NCI-H2171 treated with DMSO at 0.1 percent for 48 hours (cell line): ENCODE data around the gene LNPEP.

Source experiments
- DNase-seq: peaks from one replicate; lab custom pipeline; 2025; lab: John Stamatoyannopoulos, UW

LNPEP gene

DNA sequence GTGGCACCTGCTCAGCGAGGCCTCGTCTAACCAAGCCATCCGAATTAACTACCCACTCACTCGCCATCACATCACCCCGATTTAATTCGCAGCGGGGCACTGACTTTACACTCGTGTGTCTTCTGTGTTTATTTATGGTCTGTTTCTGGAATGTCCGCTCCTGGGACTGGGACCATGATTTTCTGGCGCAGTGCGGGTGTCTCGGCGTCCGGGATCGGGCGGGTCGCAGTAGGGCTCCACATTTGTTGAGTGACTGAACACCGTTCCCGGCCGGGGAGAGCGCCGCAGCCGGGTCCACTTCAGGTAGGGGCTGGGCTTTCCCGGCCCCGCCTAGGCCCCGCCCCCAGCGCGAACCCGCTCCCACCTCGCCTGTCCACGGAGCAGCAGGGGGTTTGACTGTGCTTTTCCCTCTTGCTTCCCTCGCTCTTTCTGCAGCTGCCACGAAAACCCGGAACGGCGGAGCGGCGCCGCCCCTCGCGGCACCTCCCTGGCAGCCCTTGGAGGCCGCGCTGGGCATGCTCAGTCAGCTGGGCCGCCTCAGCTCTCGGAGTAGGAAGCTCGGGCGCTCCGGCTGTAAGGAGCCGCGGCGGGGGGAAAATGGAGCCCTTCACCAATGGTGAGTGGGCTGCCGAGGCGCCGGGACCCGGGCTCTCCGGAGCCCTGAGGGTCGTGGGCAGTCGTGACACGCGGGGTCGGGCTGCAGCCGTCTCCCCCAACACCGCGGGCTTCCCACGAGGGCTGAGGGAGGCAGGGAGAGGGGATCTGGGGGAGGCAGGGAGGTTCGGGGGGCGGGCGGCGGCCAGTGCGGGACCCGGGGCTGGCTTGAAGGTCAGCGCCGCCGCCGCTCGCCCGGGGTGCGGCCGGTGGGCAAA is at the start of gene LNPEP:
Gene LNPEP (plus strand): TSS at position 522 of the 872 bp plus-strand sequence. CDS start 76 bp downstream, at position 598.
- DNase-seq, result peak; percentile 90

DNA sequence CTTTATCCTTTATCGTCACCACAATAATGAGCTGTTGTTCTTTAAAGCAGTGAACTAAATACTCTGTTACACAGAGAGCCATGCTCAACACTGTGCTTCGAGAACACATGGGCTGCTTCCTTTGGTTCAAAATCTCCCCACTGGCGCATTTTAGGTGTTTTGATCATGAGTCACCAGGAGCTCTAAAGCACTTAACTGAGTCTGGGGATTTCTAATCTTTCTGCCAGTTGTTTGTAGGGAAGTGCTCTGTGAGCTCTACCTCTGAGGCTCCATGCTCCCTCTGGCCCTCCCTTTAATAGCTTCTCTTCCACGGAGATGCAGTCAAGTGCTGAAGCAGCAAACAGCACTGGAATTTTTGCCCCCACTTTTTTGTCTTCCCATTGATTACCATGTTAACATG is 42.5 kb upstream of the LNPEP start:
- DNase-seq, result no peak

DNA sequence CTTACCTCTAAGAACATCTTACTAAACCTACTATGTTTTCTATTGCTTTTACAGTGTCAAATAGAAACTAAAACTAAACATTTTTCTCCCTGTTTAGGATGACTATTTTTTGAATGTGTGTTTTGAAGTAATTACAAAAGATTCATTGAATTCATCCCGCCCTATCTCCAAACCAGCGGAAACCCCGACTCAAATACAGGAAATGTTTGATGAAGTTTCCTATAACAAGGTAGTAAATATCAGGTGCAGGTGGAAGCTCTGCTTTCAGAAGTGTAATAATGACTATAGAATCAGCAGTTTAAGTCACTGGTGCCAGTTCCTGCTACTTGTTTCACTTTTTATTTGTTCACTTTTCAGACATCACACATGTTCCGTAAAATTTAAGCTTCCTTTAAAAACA is 39.6 kb upstream of the LNPEP start:
- no peak for DNase-seq

DNA sequence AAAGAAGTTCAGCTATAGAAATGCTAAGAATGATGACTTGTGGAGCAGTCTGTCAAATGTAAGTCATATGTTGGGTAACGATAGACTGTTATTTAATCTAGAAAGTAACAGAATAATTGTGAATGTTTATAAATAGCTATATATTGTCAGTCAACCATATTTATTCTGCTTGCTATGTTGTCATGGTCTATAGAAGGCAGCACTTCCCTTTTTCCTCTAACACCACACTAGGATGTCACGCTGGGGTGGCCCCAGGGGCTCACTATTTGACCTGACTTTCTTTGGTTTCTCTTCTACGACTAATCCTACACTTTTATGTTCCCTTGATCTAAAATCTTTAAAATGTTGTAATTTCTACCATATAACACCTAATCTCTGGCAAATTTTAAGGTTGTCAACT is 39.1 kb upstream of the LNPEP start:
- DNase-seq, result no peak

DNA sequence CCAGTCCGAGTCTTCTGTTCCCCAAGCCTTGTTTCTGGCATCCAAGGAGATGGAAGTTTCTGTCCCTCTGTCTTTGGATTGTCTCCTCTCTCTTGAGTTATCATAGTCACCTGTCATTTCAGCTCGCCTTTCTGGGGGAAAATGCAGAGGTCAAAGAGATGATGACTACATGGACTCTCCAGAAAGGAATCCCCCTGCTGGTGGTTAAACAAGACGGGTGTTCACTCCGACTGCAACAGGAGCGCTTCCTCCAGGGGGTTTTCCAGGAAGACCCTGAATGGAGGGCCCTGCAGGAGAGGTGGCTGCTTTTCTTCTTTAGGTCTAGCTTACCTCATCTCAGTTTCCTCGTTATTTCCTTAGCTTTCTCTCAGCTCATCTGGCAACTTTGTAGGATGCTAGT is 34.5 kb upstream of the LNPEP start:
- no peak for DNase-seq

DNA sequence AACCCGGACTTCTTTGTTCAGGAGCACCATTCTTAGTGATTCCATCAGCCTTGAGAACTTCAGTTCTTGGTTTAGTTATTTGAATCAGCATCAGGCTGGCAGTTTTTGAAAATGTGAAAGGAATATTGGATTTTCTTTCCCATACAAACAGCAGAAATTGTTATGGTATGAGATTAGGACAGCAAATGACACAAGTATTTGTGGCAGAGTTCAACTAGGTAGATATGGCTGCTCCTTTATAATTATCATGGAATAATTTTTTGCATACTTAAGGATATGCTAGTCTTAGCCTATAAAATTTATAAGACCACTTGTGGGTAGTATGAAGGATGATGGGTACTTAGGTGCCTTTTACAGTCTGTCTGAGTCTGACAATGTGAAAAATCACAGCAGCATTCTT is 34.0 kb upstream of the LNPEP start:
- no peak for DNase-seq

DNA sequence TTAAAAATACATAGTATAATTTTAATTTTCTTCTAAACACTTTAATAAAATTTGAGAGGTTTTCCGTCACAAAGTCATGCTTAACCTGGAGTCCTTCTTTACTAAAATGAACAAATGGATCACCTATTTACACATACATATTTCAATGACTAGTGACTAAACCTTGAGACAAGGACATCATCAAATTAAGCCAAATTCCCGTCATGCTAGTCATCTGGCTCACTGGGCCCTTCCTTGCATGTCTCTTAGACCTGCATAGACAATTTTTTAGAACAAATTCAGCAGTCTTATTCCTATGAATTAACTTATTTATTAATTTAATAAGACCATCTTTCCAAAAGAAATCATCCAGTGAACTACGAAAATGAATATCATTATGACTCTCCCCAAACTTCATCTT is 33.0 kb upstream of the LNPEP start:
- DNase-seq, result no peak

DNA sequence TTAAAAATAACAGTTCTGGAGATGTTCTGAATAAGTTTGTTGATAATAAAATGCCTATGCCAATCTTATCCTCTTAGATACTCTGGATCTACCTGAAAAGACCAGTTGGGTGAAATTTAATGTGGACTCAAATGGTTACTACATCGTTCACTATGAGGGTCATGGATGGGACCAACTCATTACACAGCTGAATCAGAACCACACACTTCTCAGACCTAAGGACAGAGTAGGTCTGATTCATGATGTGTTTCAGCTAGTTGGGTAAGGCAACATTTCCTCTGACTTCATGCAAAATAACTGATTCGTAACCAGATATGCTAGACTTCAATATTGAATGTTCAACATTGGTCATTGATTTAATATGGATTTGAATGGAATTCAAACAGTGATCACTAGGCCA is 32.6 kb upstream of the LNPEP start:
- no peak for DNase-seq

DNA sequence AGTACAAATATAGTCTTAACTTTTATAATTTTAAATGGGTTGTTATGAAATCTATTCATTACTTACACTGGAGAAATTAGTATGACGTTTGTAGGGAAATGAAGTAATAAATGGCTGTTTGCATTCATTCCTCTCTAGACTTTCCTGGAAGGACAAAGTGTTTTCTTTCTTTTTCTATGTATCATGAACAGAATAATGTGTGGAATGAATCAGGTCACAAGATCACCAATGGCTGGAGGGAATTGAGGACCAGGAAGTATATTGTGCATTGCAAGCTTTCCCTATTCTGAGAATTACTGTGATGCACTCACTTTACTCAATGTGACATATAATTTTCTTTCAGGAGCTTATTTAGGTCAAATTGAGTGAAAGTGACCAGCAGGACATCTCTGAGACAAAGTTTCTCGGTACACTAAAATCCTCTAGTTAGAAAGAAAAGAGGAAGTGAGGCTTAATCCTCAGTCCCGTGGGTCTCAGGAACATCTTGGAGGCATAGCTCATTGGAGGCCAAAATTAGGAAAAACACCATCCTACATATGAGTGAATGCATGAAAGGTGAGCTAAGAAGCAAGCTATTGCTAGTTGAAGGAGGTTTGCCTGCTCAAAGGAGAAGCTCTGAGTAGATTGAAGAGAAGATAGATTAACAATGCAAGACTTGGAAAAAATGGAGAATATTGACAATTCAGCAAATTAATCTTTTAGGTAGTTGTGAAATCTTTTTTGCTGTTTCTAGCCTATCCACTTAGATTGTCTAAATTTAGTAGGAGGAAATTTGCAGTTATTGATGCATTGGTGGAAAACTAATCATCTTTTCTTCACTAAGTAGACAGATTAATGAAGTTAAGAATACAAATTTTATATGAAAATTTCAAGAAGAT is 31.6 kb upstream of the LNPEP start:
- DNase-seq, result no peak

DNA sequence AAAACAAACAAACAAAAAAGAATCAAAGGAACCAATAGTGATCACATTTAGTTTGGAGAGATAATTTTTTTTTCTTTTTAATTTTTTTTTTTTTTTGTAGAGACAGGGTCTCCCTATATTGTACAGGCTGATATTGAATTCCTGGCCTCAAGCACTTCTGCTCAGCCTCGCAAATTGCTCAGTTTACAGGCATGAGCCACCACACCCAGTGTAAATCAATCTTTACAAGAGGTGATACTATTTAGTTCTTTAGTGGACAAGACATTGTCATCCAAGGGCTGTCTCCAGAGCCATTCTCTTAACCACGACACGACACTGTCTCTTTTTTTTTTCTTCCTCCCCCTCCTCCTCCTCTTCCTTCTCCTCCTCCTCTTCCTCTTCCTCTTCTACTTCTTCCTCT is 30.0 kb upstream of the LNPEP start:
- no peak for DNase-seq

DNA sequence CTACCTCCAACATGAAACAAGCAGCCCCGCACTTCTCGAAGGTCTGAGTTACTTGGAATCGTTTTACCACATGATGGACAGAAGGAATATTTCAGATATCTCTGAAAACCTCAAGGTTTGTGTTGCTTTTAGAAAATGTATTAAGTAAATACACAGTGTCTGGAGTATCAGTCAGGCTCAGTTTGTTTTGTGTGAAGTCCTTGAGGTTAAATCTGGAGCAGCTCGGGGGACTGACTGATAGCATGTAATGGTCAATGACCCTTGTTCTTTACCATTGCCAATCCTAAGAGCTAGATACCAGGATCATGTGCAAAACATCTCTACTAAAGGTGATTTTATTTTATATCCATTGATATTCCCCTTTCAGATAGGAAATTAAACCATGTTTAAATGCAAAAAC is 26.9 kb upstream of the LNPEP start:
- no peak for DNase-seq

DNA sequence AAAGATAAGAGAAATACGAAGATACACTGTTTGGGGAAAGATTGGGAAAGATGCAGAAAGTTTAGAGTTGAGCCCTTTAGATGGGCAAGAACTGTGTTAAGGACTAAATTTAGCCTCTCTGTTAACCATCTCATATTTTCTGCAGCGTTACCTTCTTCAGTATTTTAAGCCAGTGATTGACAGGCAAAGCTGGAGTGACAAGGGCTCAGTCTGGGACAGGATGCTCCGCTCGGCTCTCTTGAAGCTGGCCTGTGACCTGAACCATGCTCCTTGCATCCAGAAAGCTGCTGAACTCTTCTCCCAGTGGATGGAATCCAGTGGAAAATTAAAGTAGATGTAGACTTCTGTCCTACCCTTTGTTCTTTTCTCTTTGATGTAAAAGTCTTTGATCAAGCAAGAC is 26.4 kb upstream of the LNPEP start:
- no peak for DNase-seq

DNA sequence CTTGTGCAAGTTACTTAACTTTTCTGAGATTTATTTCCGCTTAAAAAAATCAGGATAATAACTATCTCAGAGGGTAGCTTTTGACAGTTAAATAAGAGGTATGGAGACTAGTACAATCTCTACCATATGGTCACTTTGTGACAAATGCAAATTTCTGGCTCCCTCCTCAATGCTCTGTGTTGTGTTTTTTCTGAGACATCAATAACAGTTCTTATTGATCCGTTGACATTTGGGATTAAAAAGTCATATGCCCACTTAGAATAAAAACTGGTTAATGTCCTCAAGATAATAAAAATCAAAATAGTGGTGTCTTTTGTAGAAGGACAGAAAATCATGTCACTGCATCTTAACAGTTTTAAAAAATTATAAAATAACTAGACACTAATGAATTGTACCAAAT is 24.7 kb upstream of the LNPEP start:
- DNase-seq, result no peak

DNA sequence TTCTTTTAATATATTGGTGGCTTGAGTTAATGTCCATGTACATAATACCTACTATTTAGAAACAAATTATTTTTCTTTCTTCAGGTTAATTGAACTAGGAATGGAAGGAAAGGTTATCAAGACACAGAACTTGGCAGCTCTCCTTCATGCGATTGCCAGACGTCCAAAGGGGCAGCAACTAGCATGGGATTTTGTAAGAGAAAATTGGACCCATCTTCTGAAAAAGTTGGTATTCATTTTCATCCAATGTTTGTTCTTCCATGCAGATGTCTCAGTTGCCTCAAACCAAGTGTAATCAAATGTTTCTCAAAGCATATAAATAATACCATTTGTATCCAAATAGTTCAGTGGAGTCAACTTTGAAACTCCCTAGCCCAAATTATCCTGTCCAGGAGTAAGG is 22.6 kb upstream of the LNPEP start:
- no peak for DNase-seq

DNA sequence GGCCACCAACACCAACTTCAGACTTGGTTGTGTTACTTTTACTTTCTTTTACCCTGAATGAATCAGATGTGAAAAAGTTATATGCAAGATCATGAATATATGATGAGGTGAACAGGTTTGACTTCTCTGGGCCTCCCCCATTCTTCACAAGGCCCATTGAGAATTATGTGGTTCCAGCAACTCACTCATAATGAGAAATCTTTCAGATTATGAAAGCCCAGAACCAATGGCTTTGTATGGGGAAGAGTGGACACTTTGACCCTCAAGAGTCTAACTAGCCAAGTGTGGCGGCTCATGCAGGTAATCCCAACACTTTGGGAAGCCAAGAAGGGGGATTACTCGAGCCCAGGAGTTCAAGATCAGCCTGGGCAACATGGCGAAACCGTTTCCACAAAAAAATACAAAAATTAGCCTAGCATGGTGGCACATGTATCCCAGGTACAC is 16.1 kb upstream of the LNPEP start:
- DNase-seq, result no peak

DNA sequence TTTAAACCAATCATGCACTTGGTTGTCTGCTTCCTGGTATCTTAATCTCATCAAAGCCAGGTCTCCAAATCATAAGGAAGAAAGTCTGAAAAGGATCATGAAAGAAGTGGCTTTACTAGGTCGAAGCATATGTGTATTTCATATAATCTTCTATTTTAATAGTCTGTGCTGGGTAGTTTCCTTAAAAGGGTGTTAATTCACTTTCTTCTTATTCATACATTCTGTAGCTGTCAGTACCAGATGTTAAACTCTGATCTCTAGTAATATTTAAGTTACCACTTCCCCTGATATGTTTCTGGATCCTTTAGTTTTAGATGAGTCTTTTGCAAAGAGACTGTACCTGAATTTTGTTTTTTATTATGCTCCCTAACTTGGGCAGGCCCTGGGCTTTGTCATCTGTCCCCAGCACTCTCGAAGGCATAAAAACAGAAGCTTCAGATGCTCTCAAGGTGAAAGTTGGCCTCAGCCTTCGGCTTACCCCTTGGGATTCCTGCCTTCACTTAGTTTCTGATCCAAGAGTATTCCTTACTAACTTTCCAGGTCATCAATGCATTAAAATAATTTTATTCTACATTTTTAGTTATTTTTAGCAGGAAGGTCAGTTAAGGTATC is 15.0 kb upstream of the LNPEP start:
- no peak for DNase-seq

DNA sequence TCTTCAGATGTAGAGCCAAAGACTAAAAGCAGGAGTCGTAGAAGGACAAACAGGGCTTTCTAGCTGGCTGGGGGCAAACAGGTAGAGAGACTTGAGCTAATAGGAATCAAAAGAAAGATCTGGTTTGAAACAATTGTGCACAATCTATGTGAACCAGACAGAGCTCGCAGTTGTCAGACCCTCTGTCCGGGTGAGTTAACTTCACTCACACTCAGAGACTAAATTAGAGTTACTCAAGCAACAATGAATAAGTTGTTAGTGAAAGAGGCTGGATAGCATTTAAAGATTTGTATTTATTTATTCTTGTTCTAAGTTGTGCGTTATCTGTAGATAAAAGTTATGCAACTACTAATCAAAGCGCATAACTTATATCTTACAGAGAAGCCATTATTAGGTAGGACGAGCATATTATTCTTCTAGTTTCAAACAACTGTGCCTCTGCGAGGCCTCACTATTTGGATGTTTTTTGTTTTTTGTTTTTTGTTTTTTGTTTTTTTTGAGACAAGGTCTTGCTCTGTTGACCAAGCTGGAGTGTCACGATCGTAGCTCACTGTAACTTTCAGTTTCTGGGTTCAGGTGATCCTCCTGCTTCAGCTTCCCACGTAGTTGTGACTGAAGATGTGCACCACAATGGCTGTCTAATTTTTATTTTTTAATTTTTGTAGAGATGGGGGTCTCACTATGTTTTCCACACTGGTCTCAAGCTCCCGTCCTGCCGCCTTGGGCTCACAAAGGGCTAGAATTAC is 13.2 kb upstream of the LNPEP start:
- DNase-seq, result no peak

DNA sequence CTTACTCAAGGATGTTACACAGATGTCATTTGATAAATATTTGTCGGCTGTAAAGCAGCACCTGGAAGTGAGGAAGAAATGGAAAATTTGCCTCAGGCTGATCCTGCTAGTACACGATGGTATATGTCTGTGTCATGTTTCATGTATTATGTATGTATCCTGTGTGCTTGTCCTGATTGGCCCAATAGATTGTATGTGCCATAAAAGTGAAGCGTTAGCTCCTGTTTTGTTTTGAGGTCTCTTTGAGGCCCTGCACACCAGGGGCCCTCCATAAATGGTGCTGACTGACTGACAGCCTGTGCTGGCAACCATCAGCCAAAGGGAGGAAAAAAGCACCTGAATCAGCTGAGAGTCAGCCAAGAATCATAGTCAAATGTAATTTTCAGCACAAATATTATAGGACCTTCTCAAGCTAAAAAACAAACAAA is 11.8 kb upstream of the LNPEP start:
- no peak for DNase-seq

DNA sequence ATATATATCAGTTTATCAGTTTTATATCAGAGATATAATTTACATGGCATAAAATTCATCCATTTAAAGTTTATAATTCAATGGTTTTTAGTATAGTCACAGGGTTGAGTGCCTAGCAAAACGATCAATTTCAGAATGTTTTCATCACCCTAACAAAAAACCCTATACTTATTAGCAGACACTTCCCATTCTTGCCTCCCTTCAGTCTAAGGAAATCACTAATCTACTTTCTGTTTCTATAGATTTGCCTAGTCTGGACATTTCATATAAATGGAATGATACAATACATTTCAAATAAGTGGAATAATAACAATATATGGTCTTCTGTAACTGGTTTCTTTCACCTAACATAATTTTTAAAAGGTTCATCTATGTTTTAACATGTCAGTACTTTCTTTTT is 9.6 kb upstream of the LNPEP start:
- no peak for DNase-seq

DNA sequence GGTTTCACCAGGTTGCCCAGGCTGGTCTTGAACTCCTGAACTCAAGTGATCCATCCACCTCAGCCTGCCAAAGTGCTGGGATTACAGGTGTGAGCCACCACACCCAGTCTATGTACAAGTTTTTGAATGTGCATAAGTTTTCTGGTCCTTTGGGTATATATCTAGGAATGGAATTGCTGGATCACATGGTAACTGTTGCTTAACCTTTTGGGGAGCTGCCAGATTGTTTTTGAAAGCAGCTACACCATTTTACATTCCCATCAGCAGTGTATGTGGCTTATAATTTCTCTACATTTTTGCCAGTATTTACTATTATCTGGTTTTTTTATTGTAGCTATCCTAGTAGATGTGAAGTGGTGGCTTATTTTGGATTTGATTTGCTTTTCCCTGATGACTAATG is 8.9 kb upstream of the LNPEP start:
- DNase-seq, result no peak

DNA sequence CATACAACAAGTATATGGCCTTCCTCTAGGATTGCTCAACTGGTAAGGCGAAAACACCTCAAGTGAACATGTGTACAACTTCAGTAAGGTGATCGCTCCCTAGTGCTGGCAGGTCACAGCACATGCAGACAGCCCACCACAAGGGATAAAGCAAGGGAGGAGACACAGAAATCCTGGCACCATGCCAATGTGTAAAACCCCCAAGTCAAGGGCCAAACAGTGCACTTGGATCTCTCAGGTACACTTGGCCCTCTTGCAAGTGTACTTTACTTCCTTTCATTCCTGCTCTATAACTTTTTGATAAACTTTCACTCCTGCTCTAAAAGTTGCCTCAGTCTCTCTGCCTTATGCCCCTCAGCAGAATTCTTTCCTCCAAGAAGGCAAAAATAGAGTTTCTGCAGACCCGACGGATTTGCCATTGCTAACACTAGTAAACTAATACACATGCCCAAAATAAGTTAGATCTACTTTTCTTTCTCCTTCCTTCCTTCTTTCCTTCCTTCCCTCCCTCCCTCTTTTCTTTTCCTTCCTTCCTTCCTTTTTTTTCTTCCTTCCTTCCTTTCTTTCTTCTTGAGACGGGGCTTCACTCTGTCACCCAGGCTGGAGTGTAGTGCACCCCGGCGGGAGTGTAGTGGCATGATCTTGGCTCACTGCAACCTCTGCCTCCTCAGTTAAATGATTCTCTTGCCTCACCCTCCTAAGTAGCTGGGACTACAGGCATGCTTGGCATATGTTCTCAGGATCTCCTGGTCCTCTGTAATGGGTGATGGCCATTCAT is 6.8 kb upstream of the LNPEP start:
- no peak for DNase-seq
